GM19035 (cell line): ENCODE results near the gene BEST3.
"Not testable (repeated sequence)": the region's sequence is repeated elsewhere in the genome, so short reads cannot be mapped to it uniquely, and the experiment has no call there.

Experiments
- ATAC-seq: cut with Tn5 transposase; IDR thresholded peaks from one replicate; pipeline ENCODE4 v1.9.1; 2021; ENCODE audit not compliant: unreplicated experiment

Gene BEST3

DNA sequence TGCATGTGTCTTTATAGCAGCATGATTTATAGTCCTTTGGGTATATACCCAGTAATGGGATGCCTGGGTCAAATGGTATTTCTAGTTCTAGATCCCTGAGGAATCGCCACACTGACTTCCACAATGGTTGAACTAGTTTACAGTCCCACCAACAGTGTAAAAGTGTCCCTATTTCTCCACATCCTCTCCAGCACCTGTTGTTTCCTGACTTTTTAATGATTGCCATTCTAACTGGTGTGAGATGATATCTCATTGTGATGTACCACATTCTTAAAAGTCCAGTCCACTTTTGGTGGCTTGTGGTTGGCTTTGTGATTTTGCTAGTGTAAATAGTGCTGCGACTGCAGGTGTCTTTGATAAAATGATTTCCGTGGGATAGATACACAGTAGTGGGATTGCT is 94.8 kb downstream of the BEST3 start:
- not testable (repeated sequence) for ATAC-seq
